HG03159 (cell line): ENCODE results near the gene CHRDL2.
"Not testable (repeated sequence)": the region's sequence is repeated elsewhere in the genome, so short reads cannot be mapped to it uniquely, and the experiment has no call there.

Experiments used
- ATAC-seq: cut with Tn5 transposase; IDR thresholded peaks from one replicate; pipeline ENCODE4 v1.9.1; 2021; ENCODE audit warnings: mild to moderate bottlenecking, moderate library complexity; ENCODE audit not compliant: unreplicated experiment

CHRDL2 gene

DNA sequence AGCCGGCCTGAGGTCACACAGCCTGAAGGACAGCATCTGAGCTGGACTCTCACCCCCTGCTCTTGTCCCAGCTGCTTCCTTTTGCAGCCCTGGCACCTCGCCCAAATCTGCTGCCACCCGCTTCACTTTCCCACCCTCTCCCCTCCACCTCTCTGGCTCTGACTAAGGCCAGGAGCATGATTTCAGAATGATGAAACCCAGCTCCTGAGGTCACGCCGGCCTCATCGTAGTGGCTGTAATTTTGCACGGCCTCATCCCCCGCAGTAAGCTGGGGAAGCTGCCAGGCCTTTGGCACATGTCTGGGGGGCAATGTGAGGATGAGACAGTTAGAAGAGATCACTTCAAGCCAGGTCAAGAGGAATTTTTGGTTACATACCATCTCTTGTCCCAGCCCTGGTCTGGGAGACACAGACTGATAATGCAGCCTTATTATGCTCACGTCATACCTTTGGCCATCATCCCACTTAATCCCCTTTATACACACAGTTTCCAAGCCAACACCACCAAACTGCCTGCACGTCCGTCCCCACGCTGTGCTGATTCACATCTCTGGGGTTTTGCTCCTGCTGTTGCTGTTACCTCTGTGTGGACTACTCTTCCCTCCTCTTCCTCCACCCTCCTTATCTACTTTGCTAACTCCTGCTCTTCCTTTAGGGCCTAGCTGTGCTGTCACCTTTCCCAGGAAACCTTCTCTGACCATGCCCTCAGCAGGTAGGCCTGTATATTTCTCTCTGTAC lies 58.1 kb downstream of the CHRDL2 start:
- no peak for ATAC-seq

DNA sequence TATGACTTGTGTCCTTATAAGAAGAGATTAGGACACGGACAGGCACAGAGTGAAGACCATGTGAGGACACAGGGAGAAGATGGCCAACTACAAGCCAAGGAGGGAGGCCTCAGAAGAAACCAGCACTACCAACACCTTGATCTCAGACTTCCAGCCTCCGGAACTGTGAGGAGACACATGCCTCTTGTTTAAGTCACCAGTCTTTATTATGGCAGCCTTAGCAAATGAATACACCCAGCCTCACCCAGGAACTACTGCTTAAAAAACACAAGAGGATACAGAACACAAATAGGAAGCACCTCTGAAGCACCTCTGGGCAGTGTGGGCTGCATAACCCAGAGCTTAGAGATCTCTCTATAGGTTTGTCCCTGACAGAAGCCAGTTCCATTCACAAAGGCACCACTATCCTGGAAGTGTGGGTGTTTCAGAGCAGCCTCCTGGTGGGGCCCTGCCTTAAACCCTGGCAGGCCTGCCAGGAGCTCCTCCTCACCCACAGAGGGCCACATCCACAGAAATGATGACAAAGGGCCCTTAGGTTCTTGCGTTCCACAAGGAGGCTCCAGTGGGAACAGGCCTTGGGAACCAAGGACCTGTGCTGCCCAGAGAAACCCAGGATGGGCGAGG lies 58.8 kb downstream of the CHRDL2 start:
- no peak for ATAC-seq

- ATAC-seq: no peak
Measured at GRCh38 chr11:74671520-74672196, 59.6 kb downstream of the CHRDL2 start.

- no peak for ATAC-seq
Measured at GRCh38 chr11:74670171-74670570, 61.1 kb downstream of the CHRDL2 start.

GRCh38 chr11:74669211-74670160 lies 61.7 kb downstream of the CHRDL2 start:
- no peak for ATAC-seq

DNA sequence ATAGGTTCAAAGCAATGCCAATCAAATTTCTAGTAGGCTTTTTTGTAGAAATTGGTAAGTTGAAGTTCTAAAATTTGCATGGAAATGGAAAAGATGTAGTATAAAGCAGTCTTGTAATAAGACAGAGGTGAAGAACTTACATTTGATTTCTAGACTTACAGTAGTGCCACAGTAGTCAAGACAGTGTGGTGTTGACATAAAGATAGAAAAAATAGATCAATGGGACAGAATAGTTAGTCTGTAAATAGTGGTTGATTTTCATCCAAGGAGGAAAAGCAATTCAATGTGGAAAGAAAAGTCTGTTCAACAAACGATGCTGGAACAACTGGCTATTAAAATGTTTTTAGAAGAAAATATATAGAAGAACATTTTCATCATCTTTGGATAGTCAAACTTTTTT lies 67.9 kb downstream of the CHRDL2 start:
- ATAC-seq: no peak

DNA sequence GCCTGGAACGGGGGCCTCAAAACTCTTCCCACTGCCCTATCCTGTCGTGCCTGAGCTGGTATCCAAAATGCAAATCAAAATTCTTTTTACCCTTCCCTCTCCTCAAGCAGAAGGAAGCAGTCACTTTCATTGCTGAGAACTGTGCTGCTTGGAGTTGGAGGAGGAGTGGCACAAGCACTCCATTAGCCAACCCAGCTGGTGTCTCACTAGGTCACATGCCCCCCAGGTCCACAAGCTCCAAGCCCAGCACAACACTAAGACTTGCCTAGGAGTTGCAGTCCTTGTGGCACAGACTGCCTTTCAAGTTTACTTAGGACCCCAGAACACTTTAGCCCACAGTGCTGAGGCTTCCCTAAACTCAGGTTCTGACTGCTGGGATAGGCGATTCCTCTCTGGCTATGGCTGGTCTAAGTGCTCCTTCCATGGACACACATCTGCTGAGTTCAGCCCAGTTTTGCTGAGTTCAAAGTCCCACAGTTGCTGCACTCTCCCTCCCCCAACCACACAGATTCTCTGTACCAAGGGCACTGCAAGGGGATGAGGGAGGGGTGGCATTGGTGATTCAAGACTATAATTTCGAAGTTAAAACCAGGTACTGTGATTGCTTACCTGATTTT lies 68.6 kb downstream of the CHRDL2 start:
- no peak for ATAC-seq

DNA sequence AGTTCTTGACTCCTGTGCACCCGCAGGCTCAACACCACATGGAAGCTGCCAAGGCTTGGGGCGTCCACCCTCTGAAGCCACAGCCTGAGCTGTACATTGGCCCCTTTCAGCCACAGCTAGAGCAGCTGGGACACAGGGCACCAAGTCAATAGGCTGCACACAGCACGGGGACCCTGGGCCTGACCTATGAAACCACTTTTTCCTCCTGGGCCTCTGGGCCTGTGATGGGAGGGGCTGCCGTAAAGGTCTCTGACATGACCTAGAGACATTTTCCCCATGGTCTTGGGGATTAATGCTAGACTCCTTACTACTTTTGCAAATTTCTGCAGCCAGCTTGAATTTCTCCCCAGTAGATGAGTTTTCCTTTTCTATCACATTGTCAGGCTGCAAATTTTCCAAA lies 72.1 kb downstream of the CHRDL2 start:
- not testable (repeated sequence) for ATAC-seq

DNA sequence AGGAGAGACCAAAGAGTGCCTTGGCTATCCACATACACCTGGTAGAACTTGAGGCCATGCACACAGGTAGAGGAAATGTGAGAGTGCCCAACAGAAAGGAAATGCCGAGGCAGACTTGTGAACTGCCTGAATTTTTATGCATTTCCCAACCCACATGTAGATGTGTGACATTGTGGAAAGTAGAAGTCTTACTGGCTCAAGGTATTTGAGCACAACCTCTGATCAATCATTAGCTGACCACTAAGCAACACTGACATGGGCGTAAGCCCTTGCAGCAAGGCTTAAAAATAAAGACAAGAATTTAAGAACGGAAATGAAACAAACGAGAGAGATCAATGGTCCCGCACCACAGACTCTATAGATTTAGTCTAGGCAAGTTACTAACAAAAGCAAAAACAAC lies 76.2 kb downstream of the CHRDL2 start:
- ATAC-seq: no peak

DNA sequence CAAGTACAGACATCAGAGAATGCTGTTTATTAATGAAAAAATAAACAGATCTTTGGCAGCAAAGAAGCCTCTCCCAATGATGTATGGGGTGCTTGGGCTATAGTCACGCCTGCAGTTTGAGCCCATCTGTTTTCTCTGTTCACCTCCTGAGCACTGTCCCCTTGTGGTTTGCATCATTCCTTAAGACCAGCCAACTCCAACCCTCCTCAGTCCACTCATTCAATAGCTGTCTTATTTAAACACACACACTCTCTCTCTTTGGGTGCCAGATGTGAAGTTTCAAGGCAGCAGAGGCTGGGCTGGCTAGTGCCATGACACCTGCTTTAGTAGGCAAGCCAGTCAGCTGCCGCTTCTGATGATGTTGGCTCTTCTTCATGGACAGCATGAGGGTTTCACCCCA lies 80.7 kb downstream of the CHRDL2 start:
- ATAC-seq: no peak

DNA sequence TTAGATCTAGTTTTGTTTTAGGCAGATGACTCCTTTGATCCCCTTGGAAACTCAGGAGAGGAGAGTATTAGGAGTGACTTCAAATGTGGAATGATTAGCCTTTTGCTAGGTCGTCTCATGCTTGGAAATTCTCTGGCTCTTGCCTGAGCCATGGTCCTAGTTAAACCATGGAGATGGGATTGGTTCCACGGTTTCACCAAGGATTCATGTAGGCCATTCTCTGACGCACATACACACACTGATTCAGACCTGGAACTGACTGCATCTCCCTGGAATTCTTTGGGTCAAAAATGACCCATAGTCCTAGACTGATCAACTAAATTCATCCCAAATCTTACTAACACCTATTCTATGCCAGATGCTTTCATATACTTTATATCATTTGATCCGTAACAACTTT lies 82.3 kb downstream of the CHRDL2 start:
- ATAC-seq: no peak

DNA sequence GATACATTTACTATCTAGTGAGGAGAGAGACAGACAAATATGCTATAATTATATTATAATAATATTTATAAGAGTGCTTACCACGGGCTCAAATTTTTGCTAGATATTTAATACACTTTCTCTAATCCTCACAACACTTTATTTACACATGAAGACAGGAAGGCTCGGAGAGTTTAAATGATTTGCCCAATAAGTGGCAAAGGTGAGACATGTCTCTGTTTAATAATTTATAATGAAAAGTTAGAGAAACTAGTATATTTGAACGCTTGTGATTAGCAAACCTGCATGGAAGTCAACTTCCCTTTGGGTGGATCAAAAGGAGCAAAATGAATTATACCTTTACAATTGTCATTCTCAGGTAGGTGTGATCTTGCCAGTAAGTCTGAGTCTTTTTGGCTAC lies 83.4 kb downstream of the CHRDL2 start:
- no peak for ATAC-seq

- ATAC-seq: no peak
Measured at GRCh38 chr11:74647404-74647803, 83.8 kb downstream of the CHRDL2 start.

DNA sequence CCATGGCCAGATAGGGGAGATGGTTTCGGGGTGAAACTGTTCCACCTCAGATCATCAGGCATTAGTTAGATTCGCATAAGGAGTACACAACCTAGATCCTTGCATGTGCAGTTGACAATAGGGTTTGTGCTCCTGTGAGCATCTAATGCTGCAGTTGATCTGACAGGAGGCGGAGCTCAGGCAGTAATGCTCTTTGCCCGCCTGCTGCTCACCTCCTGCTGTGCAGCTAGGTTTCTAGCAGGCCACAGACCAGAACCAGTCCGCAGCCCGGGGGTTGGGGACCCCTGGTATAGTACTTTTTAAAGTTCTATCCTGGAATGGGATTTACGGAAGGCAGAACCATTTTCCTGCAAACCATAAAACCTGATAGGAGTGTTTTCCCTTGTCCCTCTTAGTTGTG lies 84.3 kb downstream of the CHRDL2 start:
- ATAC-seq: no peak
